GM12878 (cell line): ENCODE data around the gene PNMA8C. TPM values are rescaled to one million over a fixed set of nuclear protein-coding genes. Genes with fewer than 3 reads are reported as not detected.
A peak's percentile ranks its signal among the peaks of the same experiment; 100 is the strongest.

Experiments used
- ATAC-seq: fragments of 200-7000 bp; cut with Tn5 transposase; 3 replicates; pipeline ENCODE4 v1.9.1; 2020; ENCODE audit warnings: mild to moderate bottlenecking, moderate library complexity
- BruUV-seq: library from RNA; stranded (reverse); fragments of 400-500 nt; replicated peaks from 2 replicates; lab custom pipeline; 2021; lab: Mats Ljungman, UMichigan
- CTCF ChIA-PET: fragments of 300-600 bp; sonication (Branson Sonifier 250); formaldehyde crosslinking; extraction: SDS; loops from one replicate; lab custom pipeline; 2021; ENCODE audit warnings: inconsistent platforms; lab: Yijun Ruan, JAX
- POLR2A ChIA-PET: fragments of 350-600 bp; formaldehyde crosslinking; extraction: SDS; loops from one replicate; lab custom pipeline; 2021; ENCODE audit warnings: inconsistent platforms; lab: Charles Lee
- RAD21 ChIA-PET: fragments of 300-600 bp; sonication (Branson Sonifier 250); formaldehyde crosslinking; loops from one replicate; lab custom pipeline; 2023; ENCODE audit warnings: antibody characterized with exemption; ENCODE audit not compliant: unreplicated experiment; lab: Charles Lee
- SMC1A ChIA-PET: fragments of 300-600 bp; sonication (Branson Sonifier 250); formaldehyde crosslinking; loops from one replicate; lab custom pipeline; 2023; ENCODE audit not compliant: unreplicated experiment, uncharacterized antibody; lab: Charles Lee
- DNase-seq: peaks from one replicate; pipeline ENCODE4 v3.0.0-alpha.2; 2011; ENCODE audit warnings: low read depth, low spot score
- FAIRE-seq: peaks from 3 replicates; lab custom pipeline; 2011; peaks lifted over from hg19 to GRCh38; lab: Jason Lieb, UNC
- H2AFZ ChIP-seq: 2 replicates; pipeline ENCODE4 v1.6.0; 2011; ENCODE audit warnings: low read depth, low read length, control low read depth; ENCODE audit not compliant: control insufficient read depth
- H3K27ac ChIP-seq: 2 replicates; pipeline ENCODE4 v1.5.1; 2011; ENCODE audit warnings: control low read depth; ENCODE audit not compliant: control insufficient read depth, insufficient read depth
- H3K27me3 ChIP-seq, 2 experiments: replicated peaks in 1 of 2; 2 replicates each; pipeline versions ENCODE4 v1.6.0 to v1.6.1; 2011; ENCODE audit warnings: low read length in 1 of 2; ENCODE audit not compliant: control insufficient read depth in 2 of 2, insufficient read depth in 2 of 2
- H3K36me3 ChIP-seq, 2 experiments: 2 replicates each; pipeline ENCODE4 v1.5.1; 2011; ENCODE audit warnings: low read length in 1 of 2; ENCODE audit not compliant: control insufficient read depth in 2 of 2, insufficient read depth in 2 of 2
- H3K4me1 ChIP-seq: 2 replicates; pipeline ENCODE4 v1.6.1; 2011; ENCODE audit warnings: mild to moderate bottlenecking, low read length, moderate library complexity, mixed read lengths; ENCODE audit not compliant: control insufficient read depth, insufficient read depth
- H3K4me2 ChIP-seq: 2 replicates; pipeline ENCODE4 v1.6.0; 2011; ENCODE audit warnings: control low read depth; ENCODE audit not compliant: control insufficient read depth, insufficient read depth
- H3K4me3 ChIP-seq: fragments of 200-600 bp; sonication (generic); 2 replicates; pipeline ENCODE4 v1.5.1; 2016
- H3K79me2 ChIP-seq: 2 replicates; pipeline ENCODE4 v1.6.0; 2011; ENCODE audit warnings: low read length; ENCODE audit not compliant: control insufficient read depth, insufficient read depth
- H3K9ac ChIP-seq: 2 replicates; pipeline ENCODE4 v1.8.0; 2011; ENCODE audit warnings: low read length, control low read depth, mixed read lengths; ENCODE audit not compliant: control insufficient read depth, insufficient read depth
- H3K9me3 ChIP-seq: replicated peaks from 3 replicates; pipeline ENCODE4 v1.5.1; 2011; ENCODE audit warnings: mild to moderate bottlenecking, low read length; ENCODE audit not compliant: control insufficient read depth, insufficient read depth
- H4K20me1 ChIP-seq: 2 replicates; pipeline ENCODE4 v1.6.0; 2011; ENCODE audit not compliant: control insufficient read depth, insufficient read depth
- BCL11A ChIP-seq: IDR thresholded peaks from 2 replicates; pipeline ENCODE4 v1.6.1; 2011; ENCODE audit warnings: low read depth, low read length
- CREB1 ChIP-seq: IDR thresholded peaks from 2 replicates; pipeline ENCODE4 v1.6.1; 2012; ENCODE audit warnings: low read depth, mild to moderate bottlenecking, inconsistent platforms
- E2F8 ChIP-seq: fragments of 450-650 bp; IDR thresholded peaks from 2 replicates; pipeline ENCODE4 v1.6.1; 2018; ENCODE audit warnings: mild to moderate bottlenecking, low read depth, moderate library complexity; ENCODE audit not compliant: partially characterized antibody
- ESRRA ChIP-seq: IDR thresholded peaks from 2 replicates; pipeline ENCODE4 v1.6.1; 2012; ENCODE audit warnings: mild to moderate bottlenecking, low read length, improper control_type of control experiment
- EZH2 ChIP-seq: IDR thresholded peaks from 2 replicates; pipeline ENCODE4 v1.6.1; 2012; ENCODE audit warnings: low read depth, mild to moderate bottlenecking, control low read depth, inconsistent platforms, low read length, borderline replicate concordance; ENCODE audit not compliant: control insufficient read depth
- IKZF2 ChIP-seq, 2 experiments: fragments of 450-650 bp; IDR thresholded peaks; 2 replicates each; pipeline ENCODE4 v1.6.1; 2017; ENCODE audit warnings: mild to moderate bottlenecking in 2 of 2, moderate library complexity in 2 of 2
- MXI1 ChIP-seq: fragments of 150-350 bp; IDR thresholded peaks from 2 replicates; pipeline ENCODE4 v1.6.1; 2011; ENCODE audit warnings: low read depth, mild to moderate bottlenecking, inconsistent platforms, low read length, improper control_type of control experiment
- POLR2AphosphoS2 ChIP-seq: IDR thresholded peaks from 2 replicates; pipeline ENCODE4 v1.6.1; 2011; ENCODE audit warnings: low read depth, mild to moderate bottlenecking, low read length, improper control_type of control experiment, moderate library complexity
- POLR2AphosphoS5 ChIP-seq: IDR thresholded peaks from 2 replicates; pipeline ENCODE4 v1.6.1; 2011; ENCODE audit warnings: mild to moderate bottlenecking, low read length, inconsistent platforms
- RFX5 ChIP-seq: IDR thresholded peaks from 2 replicates; pipeline ENCODE4 v1.6.1; 2011; ENCODE audit warnings: low read depth, low read length, improper control_type of control experiment
- SREBF2 ChIP-seq: IDR thresholded peaks from 2 replicates; pipeline ENCODE4 v1.6.1; 2012; ENCODE audit warnings: mild to moderate bottlenecking, low read length
- TCF3 ChIP-seq: IDR thresholded peaks from 2 replicates; pipeline ENCODE4 v1.6.1; 2012; ENCODE audit warnings: low read depth, mild to moderate bottlenecking, low read length, borderline replicate concordance; ENCODE audit not compliant: insufficient read depth
- ZBTB33 ChIP-seq: fragments of 450-650 bp; IDR thresholded peaks from 2 replicates; pipeline ENCODE4 v1.6.1; 2017; ENCODE audit warnings: mild to moderate bottlenecking
- ZNF217 ChIP-seq: fragments of 450-650 bp; IDR thresholded peaks from 2 replicates; pipeline ENCODE4 v1.6.1; 2017; ENCODE audit warnings: antibody characterized with exemption, mild to moderate bottlenecking
- WGBS: methylation state at CpG from one replicate; pipeline ENCODE4 v1.1.6; 2016; ENCODE audit warnings: low lambda C conversion rate; ENCODE audit not compliant: insufficient replicate concordance, insufficient coverage; ENCODE audit errors: missing lambda C conversion rate; 5-methylcytosine and 5-hydroxymethylcytosine counted together
- in situ Hi-C: fragments of 300-500 bp; cut with MboI; formaldehyde crosslinking; loops from 9 replicates; pipeline ENCODE4 v1.14.3; 2018; ENCODE audit warnings: mixed read lengths
- intact Hi-C: fragments of 100-400 bp; cut with micrococcal nuclease; formaldehyde crosslinking; loops from one replicate; pipeline ENCODE4 v1.14.2; 2022; ENCODE audit not compliant: unreplicated experiment
- polyA plus RNA-seq, 11 experiments: library from polyadenylated mRNA; depleted of rRNA in 4 of 11; unstranded in 6 of 11; stranded (reverse) in 5 of 11; fragments of >200 nt; fragmentation: Nextera tagmentation in 4 of 11; fragmentation: Illumina TruSeq in 1 of 11; extraction: Ambion mirVana in 4 of 11; extraction: Trizol in 1 of 11; gene quantifications; 1 replicate in 1 of 11; 2 replicates in 10 of 11; pipeline versions ENCODE4 v1.2.1 to v1.2.3, GENCODE V29; 2011 to 2016; ENCODE audit warnings: inconsistent platforms in 2 of 11, missing spikeins in 2 of 11, low read depth in 1 of 11
- total RNA-seq, 4 experiments: library from RNA; depleted of rRNA in 3 of 4; stranded (reverse); fragments of >200 nt in 3 of 4; fragmentation: Illumina TruSeq in 1 of 4; extraction: Trizol in 1 of 4; gene quantifications; 2 replicates each; pipeline versions ENCODE4 v1.2.1 to v1.2.3, GENCODE V29; 2013 to 2021
- TF ChIP-seq, protein P1 (sequence below): IDR thresholded peaks from 2 replicates; pipeline ENCODE4 v1.6.1; 2011; ENCODE audit warnings: low read depth, mild to moderate bottlenecking, low read length, moderate library complexity, borderline replicate concordance; ENCODE audit errors: extremely low read depth

PNMA8C gene
- total and polyA plus RNA-seq, 10 of the 15 experiments (the other 5 are each of a cell fraction or from before 2014, with no cell fraction given), result not detected

DNA sequence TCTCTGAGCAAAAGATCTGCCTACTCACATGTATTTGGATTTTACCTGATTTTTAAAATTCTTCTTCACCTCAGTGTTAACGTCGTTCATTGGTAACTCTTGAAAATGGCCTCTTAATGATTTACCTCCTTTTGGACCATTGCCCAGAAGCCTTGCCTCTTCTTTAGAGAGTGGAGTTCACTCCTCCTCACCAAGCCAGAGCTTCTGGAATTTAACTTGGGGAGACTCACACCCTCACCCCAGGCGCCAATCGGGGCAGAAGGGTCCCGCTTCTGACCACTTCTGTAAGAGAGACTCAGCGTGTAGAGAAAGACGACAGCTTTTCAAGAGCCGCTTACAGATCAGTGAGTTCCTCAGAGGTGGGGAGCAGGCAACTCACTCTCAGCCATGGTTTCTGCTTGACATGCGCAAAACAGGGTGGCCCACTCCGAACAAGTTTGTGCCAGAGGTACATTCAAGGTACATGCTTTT, 2.7 kb downstream of the PNMA8C start:
- Histone ChIP-seq H4K20me1 (no peaks in the 10 kb centered on the region), H2AFZ (peak overlapping the region; percentile 43), H3K9me3 (no peaks in the 10 kb centered on the region), H3K4me2 (peak overlapping the region; percentile 46), H3K27ac (no peak overlapping the region), H3K36me3 (no peaks in the 10 kb centered on the region), H3K4me1 (no peaks in the 10 kb centered on the region), H3K9ac (no peak overlapping the region), H3K27me3 (peaks cover 0 to 5% of the 10 kb centered on the region in 2 experiments; a peak in 2 of 4 replicates), H3K79me2 (no peaks in the 10 kb centered on the region), H3K4me3 (peak overlapping the region; percentile 62; the same call in 1 of the 2 replicates)
- CTCF ChIA-PET, result interaction anchor here (0.6 kb wide), 1 partner anchor 78 kb away, joined by 3 read pairs; no protein-coding TSS in a partner anchor
- intact Hi-C loops, result no loop called here
- RAD21 ChIA-PET, result no interaction called here
- ATAC-seq (no peak), FAIRE-seq (no peak), DNase-seq (no peak)
- 5% methylated on average over 10 of the region's 10 CpGs for WGBS
- SMC1A ChIA-PET, result no interaction called here
- POLR2A ChIA-PET, result no interaction called here
- BruUV-seq, result no TSS peak
- TF ChIP-seq IKZF2 (IDR thresholded peaks at IDR 0.05) (no peak), E2F8 (no peak), TCF3 (no peak), ZNF217 (no peak), EZH2 (no peak), ESRRA (no peak), BCL11A (no peak), CREB1 (no peak), ZBTB33 (no peak), POLR2AphosphoS2 (no peak), POLR2AphosphoS5 (no peak), RFX5 (no peak), MXI1 (no peak), SREBF2 (no peak)
- TF ChIP-seq, protein P1, sequence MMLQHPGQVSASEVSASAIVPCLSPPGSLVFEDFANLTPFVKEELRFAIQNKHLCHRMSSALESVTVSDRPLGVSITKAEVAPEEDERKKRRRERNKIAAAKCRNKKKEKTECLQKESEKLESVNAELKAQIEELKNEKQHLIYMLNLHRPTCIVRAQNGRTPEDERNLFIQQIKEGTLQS, result no peak
- in situ Hi-C loops, result no loop called here
